H1 (cell line): ENCODE measurements around the gene SESN1.

ENCODE experiments used
- BRCA1 ChIP-seq: IDR thresholded peaks from 2 replicates; pipeline ENCODE4 v1.6.1; 2012; ENCODE audit warnings: low read depth, low read length, improper control_type of control experiment
- CBX8 ChIP-seq: fragments of 300-800, 300-1000 bp; sonication (generic); IDR thresholded peaks from 2 replicates; pipeline ENCODE4 v1.7.1; 2016; ENCODE audit warnings: low read depth, low read length, borderline replicate concordance
- EP300 ChIP-seq, 2 experiments: IDR thresholded peaks; 1 replicate in 1 of 2; 2 replicates in 1 of 2; pipeline ENCODE4 v1.6.1; 2011 to 2012; ENCODE audit warnings: low read depth in 2 of 2, low read length in 2 of 2, mild to moderate bottlenecking in 2 of 2, borderline replicate concordance in 1 of 2, inconsistent platforms in 1 of 2, moderate library complexity in 1 of 2
- GABPA ChIP-seq: IDR thresholded peaks from 2 replicates; pipeline ENCODE4 v1.6.1; 2011; ENCODE audit warnings: mild to moderate bottlenecking, low read length, moderate library complexity, borderline replicate concordance; ENCODE audit not compliant: insufficient read depth
- POLR2A ChIP-seq, 2 experiments: IDR thresholded peaks; 1 replicate in 1 of 2; 2 replicates in 1 of 2; pipeline ENCODE4 v1.6.1; 2011; ENCODE audit warnings: low read depth in 2 of 2, low read length in 2 of 2, mild to moderate bottlenecking in 2 of 2; ENCODE audit errors: control extremely low read depth in 1 of 2
- SAP30 ChIP-seq: fragments of 300-600 bp; sonication (generic); IDR thresholded peaks from 2 replicates; pipeline ENCODE4 v1.7.1; 2012; ENCODE audit warnings: low read length, moderate library complexity, mild to moderate bottlenecking, inconsistent platforms; ENCODE audit not compliant: insufficient read depth, insufficient replicate concordance
- SP1 ChIP-seq: IDR thresholded peaks from 2 replicates; pipeline ENCODE4 v1.6.1; 2011; ENCODE audit warnings: low read depth, low read length
- SUZ12 ChIP-seq: fragments of 200-600 bp; sonication (generic); IDR thresholded peaks from 2 replicates; pipeline ENCODE4 v1.6.1; 2012; ENCODE audit warnings: mild to moderate bottlenecking, inconsistent platforms, low read length, moderate library complexity, mixed read lengths
- TAF1 ChIP-seq: IDR thresholded peaks from 2 replicates; pipeline ENCODE4 v1.6.1; 2011; ENCODE audit warnings: mild to moderate bottlenecking, low read depth, low read length
- TEAD4 ChIP-seq: IDR thresholded peaks from 2 replicates; pipeline ENCODE4 v1.6.1; 2012; ENCODE audit warnings: low read depth, low read length, inconsistent platforms, mixed read lengths
- USF2 ChIP-seq: IDR thresholded peaks from 2 replicates; pipeline ENCODE4 v1.6.1; 2011; ENCODE audit warnings: low read length, improper control_type of control experiment
- YY1 ChIP-seq: IDR thresholded peaks from 2 replicates; pipeline ENCODE4 v1.6.1; 2011; ENCODE audit warnings: low read depth, mild to moderate bottlenecking, low read length
- TF ChIP-seq, protein P1 (sequence below), 3 experiments: IDR thresholded peaks; 1 replicate in 2 of 3; 2 replicates in 1 of 3; pipeline versions ENCODE4 v1.5.1 to v1.6.1; 2011; ENCODE audit warnings: low read length in 3 of 3, mild to moderate bottlenecking in 3 of 3, inconsistent platforms in 2 of 3, low read depth in 1 of 3, moderate library complexity in 1 of 3; ENCODE audit not compliant: insufficient read depth in 1 of 3; ENCODE audit errors: control extremely low read depth in 1 of 3

DNA sequence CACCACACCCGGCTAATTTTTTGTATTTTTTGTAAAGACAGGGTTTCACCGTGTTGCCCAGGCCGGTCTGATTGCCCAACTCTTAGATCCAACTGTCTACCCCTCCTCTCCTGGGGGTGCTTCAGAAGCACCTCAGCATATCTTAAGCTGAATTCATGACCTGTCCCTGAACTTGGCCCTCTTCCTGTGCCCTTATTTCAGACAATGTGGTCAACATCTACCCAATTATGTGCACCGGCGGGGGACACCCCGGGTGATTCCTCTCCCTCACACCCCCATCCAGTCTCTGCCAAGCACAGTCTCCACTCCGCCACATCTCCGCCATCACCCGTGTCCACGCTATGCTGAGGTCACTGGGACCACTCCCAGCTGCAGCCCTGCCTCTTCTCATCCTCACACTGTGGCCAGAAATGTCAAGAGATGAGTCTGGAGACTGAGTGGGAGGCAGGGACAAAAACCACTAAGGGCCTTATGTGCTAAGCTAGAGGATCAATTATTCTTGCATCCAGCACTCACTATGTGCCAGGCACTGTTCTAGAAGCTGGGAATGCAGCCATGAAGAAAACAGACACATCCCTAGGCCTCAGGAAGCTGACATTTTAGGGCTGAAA lies 134.6 kb downstream of the SESN1 start:
- TF ChIP-seq TEAD4 = no peak
- TF ChIP-seq, protein P1, sequence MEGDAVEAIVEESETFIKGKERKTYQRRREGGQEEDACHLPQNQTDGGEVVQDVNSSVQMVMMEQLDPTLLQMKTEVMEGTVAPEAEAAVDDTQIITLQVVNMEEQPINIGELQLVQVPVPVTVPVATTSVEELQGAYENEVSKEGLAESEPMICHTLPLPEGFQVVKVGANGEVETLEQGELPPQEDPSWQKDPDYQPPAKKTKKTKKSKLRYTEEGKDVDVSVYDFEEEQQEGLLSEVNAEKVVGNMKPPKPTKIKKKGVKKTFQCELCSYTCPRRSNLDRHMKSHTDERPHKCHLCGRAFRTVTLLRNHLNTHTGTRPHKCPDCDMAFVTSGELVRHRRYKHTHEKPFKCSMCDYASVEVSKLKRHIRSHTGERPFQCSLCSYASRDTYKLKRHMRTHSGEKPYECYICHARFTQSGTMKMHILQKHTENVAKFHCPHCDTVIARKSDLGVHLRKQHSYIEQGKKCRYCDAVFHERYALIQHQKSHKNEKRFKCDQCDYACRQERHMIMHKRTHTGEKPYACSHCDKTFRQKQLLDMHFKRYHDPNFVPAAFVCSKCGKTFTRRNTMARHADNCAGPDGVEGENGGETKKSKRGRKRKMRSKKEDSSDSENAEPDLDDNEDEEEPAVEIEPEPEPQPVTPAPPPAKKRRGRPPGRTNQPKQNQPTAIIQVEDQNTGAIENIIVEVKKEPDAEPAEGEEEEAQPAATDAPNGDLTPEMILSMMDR (IDR thresholded peaks at IDR 0.05; ENCODE audit: control extremely low read depth in 1 of 3, insufficient read depth in 1 of 3, low read depth in 1 of 3, low read length in 3 of 3) = no peak
- no peak for TF ChIP-seq SUZ12
- TF ChIP-seq POLR2A (IDR thresholded peaks at IDR 0.05; ENCODE audit: control extremely low read depth in 1 of 2, low read depth in 2 of 2, low read length in 2 of 2) = no peak
- TF ChIP-seq SAP30 = no peak
- TF ChIP-seq TAF1 = no peak
- TF ChIP-seq BRCA1 = no peak
- no peak for TF ChIP-seq SP1
- TF ChIP-seq GABPA = no peak
- TF ChIP-seq USF2 = no peak
- TF ChIP-seq EP300 (IDR thresholded peaks at IDR 0.05; ENCODE audit: borderline replicate concordance in 1 of 2, low read depth in 2 of 2, low read length in 2 of 2) = no peak
- no peak for TF ChIP-seq CBX8
- TF ChIP-seq YY1 = no peak
